Smooth muscle cell (in vitro differentiated cells): Measurements from ENCODE around the gene AREL1. TPM values are rescaled to one million over a fixed set of nuclear protein-coding genes. Genes with fewer than 3 reads are reported as not detected.
"Not testable (repeated sequence)": the region's sequence is repeated elsewhere in the genome, so short reads cannot be mapped to it uniquely, and the experiment has no call there.

ENCODE experiments used
- DNase-seq: peaks from one replicate; lab custom pipeline; 2025; ENCODE audit not compliant: unreplicated experiment; lab: John Stamatoyannopoulos, UW
- H2AFZ ChIP-seq: fragments of 200-600 bp; sonication (generic); 2 replicates; pipeline ENCODE4 v1.6.0; 2016; ENCODE audit warnings: antibody characterized with exemption, low read depth, mild to moderate bottlenecking
- H3F3A ChIP-seq: fragments of 200-600 bp; sonication (generic); 2 replicates; pipeline ENCODE4 v1.6.0; 2017; ENCODE audit warnings: antibody characterized with exemption, low read depth
- H3K27ac ChIP-seq: fragments of 200-600 bp; sonication (generic); 2 replicates; pipeline ENCODE4 v1.5.1; 2016; ENCODE audit warnings: low read depth, mild to moderate bottlenecking
- H3K27me3 ChIP-seq: fragments of 200-600 bp; sonication (generic); 2 replicates; pipeline ENCODE4 v1.6.1; 2016; ENCODE audit warnings: low read depth, mild to moderate bottlenecking
- H3K36me3 ChIP-seq: fragments of 200-600 bp; sonication (generic); 2 replicates; pipeline ENCODE4 v1.5.1; 2016; ENCODE audit warnings: low read depth
- H3K4me1 ChIP-seq: fragments of 200-600 bp; sonication (generic); 2 replicates; pipeline ENCODE4 v1.5.1; 2016; ENCODE audit warnings: low read depth
- H3K4me2 ChIP-seq: fragments of 200-600 bp; sonication (generic); 2 replicates; pipeline ENCODE4 v1.6.0; 2016; ENCODE audit warnings: mild to moderate bottlenecking
- H3K4me3 ChIP-seq: fragments of 200-600 bp; sonication (generic); 2 replicates; pipeline ENCODE4 v1.5.1; 2016; ENCODE audit warnings: mild to moderate bottlenecking
- H3K79me2 ChIP-seq: fragments of 200-600 bp; sonication (generic); 2 replicates; pipeline ENCODE4 v1.6.0; 2016; ENCODE audit warnings: low read depth, mild to moderate bottlenecking
- H3K9ac ChIP-seq: fragments of 200-600 bp; sonication (generic); 2 replicates; pipeline ENCODE4 v1.6.0; 2016; ENCODE audit warnings: low read depth
- H3K9me3 ChIP-seq: fragments of 200-600 bp; sonication (generic); replicated peaks from 2 replicates; pipeline ENCODE4 v1.5.1; 2016; ENCODE audit warnings: low read depth
- H4K20me1 ChIP-seq: fragments of 200-600 bp; sonication (generic); 2 replicates; pipeline ENCODE4 v1.6.0; 2016; ENCODE audit warnings: low read depth
- WGBS: methylation state at CpG from one replicate; pipeline ENCODE4 v1.1.7; 2016; ENCODE audit warnings: low lambda C conversion rate; 5-methylcytosine and 5-hydroxymethylcytosine counted together
- polyA plus RNA-seq: library from polyadenylated mRNA; unstranded; fragments of >200 nt; fragmentation: Nextera tagmentation; extraction: Ambion mirVana; gene quantifications from 2 replicates; pipeline ENCODE4 v1.2.1, GENCODE V29; 2016
- total RNA-seq: library from RNA; depleted of rRNA; stranded (reverse); fragments of >200 nt; gene quantifications from 2 replicates; pipeline ENCODE4 v1.2.3, GENCODE V29; 2014
- TF ChIP-seq, protein P1 (sequence below): fragments of 200-600 bp; sonication (generic); IDR thresholded peaks from 2 replicates; pipeline ENCODE4 v1.5.1; 2017; ENCODE audit warnings: borderline replicate concordance, mild to moderate bottlenecking, antibody characterized with exemption; ENCODE audit not compliant: insufficient read depth, poor library complexity, severe bottlenecking

The AREL1 gene, protein sequence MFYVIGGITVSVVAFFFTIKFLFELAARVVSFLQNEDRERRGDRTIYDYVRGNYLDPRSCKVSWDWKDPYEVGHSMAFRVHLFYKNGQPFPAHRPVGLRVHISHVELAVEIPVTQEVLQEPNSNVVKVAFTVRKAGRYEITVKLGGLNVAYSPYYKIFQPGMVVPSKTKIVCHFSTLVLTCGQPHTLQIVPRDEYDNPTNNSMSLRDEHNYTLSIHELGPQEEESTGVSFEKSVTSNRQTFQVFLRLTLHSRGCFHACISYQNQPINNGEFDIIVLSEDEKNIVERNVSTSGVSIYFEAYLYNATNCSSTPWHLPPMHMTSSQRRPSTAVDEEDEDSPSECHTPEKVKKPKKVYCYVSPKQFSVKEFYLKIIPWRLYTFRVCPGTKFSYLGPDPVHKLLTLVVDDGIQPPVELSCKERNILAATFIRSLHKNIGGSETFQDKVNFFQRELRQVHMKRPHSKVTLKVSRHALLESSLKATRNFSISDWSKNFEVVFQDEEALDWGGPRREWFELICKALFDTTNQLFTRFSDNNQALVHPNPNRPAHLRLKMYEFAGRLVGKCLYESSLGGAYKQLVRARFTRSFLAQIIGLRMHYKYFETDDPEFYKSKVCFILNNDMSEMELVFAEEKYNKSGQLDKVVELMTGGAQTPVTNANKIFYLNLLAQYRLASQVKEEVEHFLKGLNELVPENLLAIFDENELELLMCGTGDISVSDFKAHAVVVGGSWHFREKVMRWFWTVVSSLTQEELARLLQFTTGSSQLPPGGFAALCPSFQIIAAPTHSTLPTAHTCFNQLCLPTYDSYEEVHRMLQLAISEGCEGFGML
- 27.3 and 33.5 TPM in 2 replicates for total RNA-seq
- 9.4 and 9.6 TPM in 2 replicates for polyA plus RNA-seq

DNA sequence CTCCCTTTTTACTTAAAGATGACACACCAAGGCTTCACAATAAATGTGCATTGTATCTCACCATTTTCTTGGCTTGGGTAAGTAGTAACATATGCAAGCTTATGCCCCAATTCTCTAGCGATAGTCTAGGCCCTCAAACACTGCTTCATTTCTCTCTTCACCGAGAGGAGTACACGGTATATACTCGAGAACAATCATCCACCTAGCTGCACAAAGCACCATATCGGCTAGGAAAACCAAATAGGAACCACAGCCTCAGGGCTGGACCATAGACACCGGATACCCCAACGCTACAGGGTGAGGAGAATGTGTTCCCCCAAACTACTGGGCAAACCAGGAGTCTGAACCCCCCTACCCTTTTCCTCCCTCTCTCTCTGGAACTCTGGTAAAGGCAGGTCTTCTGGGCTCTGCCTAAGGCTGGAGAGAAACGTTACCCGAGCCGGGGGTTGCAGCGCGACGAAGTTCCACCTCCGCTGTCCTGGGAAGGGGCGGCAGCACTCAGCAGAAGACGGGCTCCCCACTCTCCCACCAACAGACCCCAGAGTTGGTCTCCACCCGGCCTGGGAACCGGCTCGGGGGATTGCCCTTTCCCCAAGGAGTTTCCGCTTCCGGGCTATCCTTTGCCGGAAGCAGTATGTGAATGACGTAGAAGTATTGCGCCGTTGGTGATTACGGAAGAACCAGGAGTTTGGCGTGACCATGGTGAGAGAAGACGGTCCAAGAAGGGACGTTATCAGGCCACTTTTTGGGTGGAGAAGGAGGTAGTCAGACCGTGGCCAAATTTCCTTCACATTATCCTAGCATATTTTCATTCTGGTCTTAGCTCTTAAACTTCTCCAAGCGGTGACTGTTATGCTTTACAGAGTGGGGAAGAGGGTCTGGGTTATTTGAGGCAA, at the start of gene AREL1, which contains the start of gene FCF1:
Gene AREL1, minus strand, starts transcription at position 582 of the 896 bp plus-strand sequence. CDS start 27,465 bp downstream, outside the sequence.
Gene FCF1, plus strand, starts transcription at position 646 of the 896 bp plus-strand sequence. Its CDS starts 54 bp downstream, at position 700.
- 1% methylated on average over 31 of the region's 31 CpGs for WGBS
- DNase-seq, result no peak

DNA sequence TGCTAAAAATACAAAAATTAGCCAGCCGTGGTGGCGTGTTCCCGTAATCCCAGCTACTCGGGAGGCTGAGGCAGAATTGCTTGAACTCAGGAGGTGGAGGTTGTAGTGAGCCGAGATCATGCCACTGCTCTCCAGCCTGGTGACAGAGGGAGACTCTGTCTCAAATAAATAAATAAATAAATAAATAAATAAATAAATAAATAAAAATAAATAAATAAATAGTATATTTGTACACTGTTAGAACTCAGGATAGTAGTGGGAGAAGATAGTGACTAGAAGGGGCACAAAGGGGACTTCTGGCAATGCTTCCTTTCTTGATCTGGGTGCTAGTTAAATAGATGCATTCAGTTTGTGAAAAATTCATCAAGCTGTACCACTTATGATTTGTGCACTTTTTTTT, 45.6 kb upstream of the AREL1 start:
- not testable (repeated sequence) for H2AFZ ChIP-seq, H3K36me3 ChIP-seq, H3K9ac ChIP-seq, H3K79me2 ChIP-seq, H3K4me3 ChIP-seq, H4K20me1 ChIP-seq, H3F3A ChIP-seq, H3K9me3 ChIP-seq, DNase-seq, H3K27ac ChIP-seq, H3K4me1 ChIP-seq, H3K4me2 ChIP-seq, H3K27me3 ChIP-seq
- 90% methylated on average over 5 of the region's 5 CpGs for WGBS

More for the DNA sequence above, at the start of gene AREL1, which contains the start of gene FCF1:
- Histone ChIP-seq H3K9ac (peak within 1 kb of the TSS; percentile 94), H3K4me2 (peak within 1 kb of the TSS; percentile 93), H3F3A (no peaks in the 10 kb centered on the region), H3K4me3 (peak within 1 kb of the TSS; percentile 80), H3K4me1 (peaks cover 10% of the 10 kb centered on the region), H3K27me3 (no peaks in the 10 kb centered on the region), H3K27ac (peak within 1 kb of the TSS; percentile 83), H2AFZ (peak within 1 kb of the TSS; percentile 92), H3K79me2 (peaks cover 69% of the 10 kb centered on the region), H3K9me3 (no peaks in the 10 kb centered on the region), H3K36me3 (peaks cover 7% of the 10 kb centered on the region), H4K20me1 (peaks cover 42% of the 10 kb centered on the region)
- TF ChIP-seq, protein P1, sequence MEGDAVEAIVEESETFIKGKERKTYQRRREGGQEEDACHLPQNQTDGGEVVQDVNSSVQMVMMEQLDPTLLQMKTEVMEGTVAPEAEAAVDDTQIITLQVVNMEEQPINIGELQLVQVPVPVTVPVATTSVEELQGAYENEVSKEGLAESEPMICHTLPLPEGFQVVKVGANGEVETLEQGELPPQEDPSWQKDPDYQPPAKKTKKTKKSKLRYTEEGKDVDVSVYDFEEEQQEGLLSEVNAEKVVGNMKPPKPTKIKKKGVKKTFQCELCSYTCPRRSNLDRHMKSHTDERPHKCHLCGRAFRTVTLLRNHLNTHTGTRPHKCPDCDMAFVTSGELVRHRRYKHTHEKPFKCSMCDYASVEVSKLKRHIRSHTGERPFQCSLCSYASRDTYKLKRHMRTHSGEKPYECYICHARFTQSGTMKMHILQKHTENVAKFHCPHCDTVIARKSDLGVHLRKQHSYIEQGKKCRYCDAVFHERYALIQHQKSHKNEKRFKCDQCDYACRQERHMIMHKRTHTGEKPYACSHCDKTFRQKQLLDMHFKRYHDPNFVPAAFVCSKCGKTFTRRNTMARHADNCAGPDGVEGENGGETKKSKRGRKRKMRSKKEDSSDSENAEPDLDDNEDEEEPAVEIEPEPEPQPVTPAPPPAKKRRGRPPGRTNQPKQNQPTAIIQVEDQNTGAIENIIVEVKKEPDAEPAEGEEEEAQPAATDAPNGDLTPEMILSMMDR, result no peak

DNA sequence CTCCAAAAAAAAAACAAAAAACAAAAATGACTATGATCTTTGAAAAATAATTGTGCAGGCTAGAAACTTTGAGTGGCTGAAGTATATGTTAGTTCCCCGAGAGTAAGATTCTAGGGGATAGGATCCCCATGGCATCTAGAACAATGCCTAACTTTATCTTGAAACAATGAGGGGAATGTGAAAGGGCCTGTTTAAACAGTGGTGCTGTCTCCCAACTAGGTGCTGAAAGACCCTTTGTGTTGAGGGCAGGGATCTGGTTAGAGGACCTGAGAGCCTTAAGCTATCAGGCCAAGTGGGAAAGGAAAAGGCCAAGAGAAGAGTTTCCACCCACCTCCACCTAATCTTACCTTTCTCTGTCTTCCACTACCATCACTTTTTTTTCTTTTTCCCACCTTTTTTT, 43.4 kb upstream of the AREL1 start:
- Histone ChIP-seq H3K79me2 (no peaks in the 10 kb centered on the region), H3F3A (no peaks in the 10 kb centered on the region), H4K20me1 (no peaks in the 10 kb centered on the region), H2AFZ (no peak overlapping the region), H3K36me3 (no peaks in the 10 kb centered on the region), H3K4me3 (no peak overlapping the region), H3K27ac (no peak overlapping the region), H3K4me1 (no peaks in the 10 kb centered on the region), H3K9ac (no peak overlapping the region), H3K4me2 (no peak overlapping the region), H3K27me3 (no peaks in the 10 kb centered on the region), H3K9me3 (no peaks in the 10 kb centered on the region)
- TF ChIP-seq, protein P1, result no peak
- WGBS, result 76% methylated on average over 1 of the region's 1 CpG
- no peak for DNase-seq
